HL-60 (cell line): ENCODE data around the gene IL1RAPL1.

Experiments
- DNase-seq, 2 experiments: peaks; one replicate each; pipeline ENCODE4 v3.0.0-alpha.2; 2010 to 2020; ENCODE audit warnings: low read depth in 1 of 2, low spot score in 1 of 2
- H3K27ac ChIP-seq: fragments of 250-450 bp; sonication (Bioruptor Pico); replicated peaks from 2 replicates; pipeline ENCODE4 v1.5.1; 2020; ENCODE audit warnings: mild to moderate bottlenecking, moderate library complexity
- H3K27me3 ChIP-seq: fragments of 250-450 bp; sonication (Bioruptor Pico); 2 replicates; pipeline ENCODE4 v1.5.1; 2021; ENCODE audit warnings: mild to moderate bottlenecking, moderate library complexity; ENCODE audit not compliant: insufficient read depth, poor library complexity, severe bottlenecking
- H3K4me3 ChIP-seq: replicated peaks from 2 replicates; pipeline ENCODE4 v1.5.1; 2011; ENCODE audit warnings: mild to moderate bottlenecking, control low read depth, low read length; ENCODE audit not compliant: insufficient read depth
- CTCF ChIP-seq: IDR thresholded peaks from one replicate; pipeline ENCODE4 v1.5.1; 2011; ENCODE audit warnings: low read length, control low read depth, inconsistent platforms; ENCODE audit not compliant: insufficient read depth
- GABPA ChIP-seq: IDR thresholded peaks from 2 replicates; pipeline ENCODE4 v1.6.1; 2012; ENCODE audit warnings: low read depth
- POLR2AphosphoS5 ChIP-seq: IDR thresholded peaks from 2 replicates; pipeline ENCODE4 v1.6.1; 2012; ENCODE audit warnings: low read depth
- REST ChIP-seq: IDR thresholded peaks from 2 replicates; pipeline ENCODE4 v1.6.1; 2012; ENCODE audit warnings: low read depth; ENCODE audit not compliant: insufficient replicate concordance
- SPI1 ChIP-seq: IDR thresholded peaks from 2 replicates; pipeline ENCODE4 v1.6.1; 2012; ENCODE audit warnings: low read depth, mild to moderate bottlenecking, borderline replicate concordance

Gene IL1RAPL1

GRCh38 chrX:29665532-29665931 is 1078.3 kb downstream of the IL1RAPL1 start:
- DNase-seq = no peak
- H3K27me3 ChIP-seq = no peaks in the 10 kb centered on the region
- no peak for TF ChIP-seq CTCF
- TF ChIP-seq POLR2AphosphoS5 = no peak
- TF ChIP-seq REST = no peak
- no peak for TF ChIP-seq GABPA
- no peak for TF ChIP-seq SPI1

GRCh38 chrX:29666366-29666765 is 1079.1 kb downstream of the IL1RAPL1 start:
- H3K27me3 ChIP-seq = no peaks in the 10 kb centered on the region
- no peak for TF ChIP-seq GABPA
- TF ChIP-seq SPI1 = no peak
- no peak for TF ChIP-seq REST
- TF ChIP-seq POLR2AphosphoS5 = no peak
- DNase-seq = no peak
- no peak overlapping the region for H3K27ac ChIP-seq
- H3K4me3 ChIP-seq = no peak overlapping the region

More at GRCh38 chrX:29665532-29665931, 1078.3 kb downstream of the IL1RAPL1 start:
- Histone ChIP-seq H3K27ac (no peak overlapping the region), H3K4me3 (no peak overlapping the region)

- DNase-seq = no peak
- no peak for TF ChIP-seq POLR2AphosphoS5
- TF ChIP-seq REST = no peak
- TF ChIP-seq SPI1 = no peak
- TF ChIP-seq GABPA = no peak
- no peak for TF ChIP-seq CTCF
- Histone ChIP-seq H3K27me3 (no peaks in the 10 kb centered on the region), H3K27ac (no peak overlapping the region), H3K4me3 (no peak overlapping the region)
These were observed 1084.2 kb downstream of the IL1RAPL1 start for GRCh38 chrX:29671421-29671820.

GRCh38 chrX:29687687-29688086 is 1100.4 kb downstream of the IL1RAPL1 start:
- DNase-seq = no peak

More at GRCh38 chrX:29687687-29688086, 1100.4 kb downstream of the IL1RAPL1 start:
- Histone ChIP-seq H3K4me3 (no peak overlapping the region), H3K27ac (no peak overlapping the region), H3K27me3 (no peaks in the 10 kb centered on the region)
- TF ChIP-seq GABPA (no peak), SPI1 (no peak), POLR2AphosphoS5 (no peak), CTCF (no peak), REST (no peak)
